ENCODE measurements around the gene DGCR8. TPM values are rescaled to one million over a fixed set of nuclear protein-coding genes. Genes with fewer than 3 reads are reported as not detected.
"Not testable (repeated sequence)": the region's sequence is repeated elsewhere in the genome, so short reads cannot be mapped to it uniquely, and the experiment has no call there.

The DGCR8 gene
- total RNA-seq, 1 donor from 2014 or later, result 18.0 TPM

DNA sequence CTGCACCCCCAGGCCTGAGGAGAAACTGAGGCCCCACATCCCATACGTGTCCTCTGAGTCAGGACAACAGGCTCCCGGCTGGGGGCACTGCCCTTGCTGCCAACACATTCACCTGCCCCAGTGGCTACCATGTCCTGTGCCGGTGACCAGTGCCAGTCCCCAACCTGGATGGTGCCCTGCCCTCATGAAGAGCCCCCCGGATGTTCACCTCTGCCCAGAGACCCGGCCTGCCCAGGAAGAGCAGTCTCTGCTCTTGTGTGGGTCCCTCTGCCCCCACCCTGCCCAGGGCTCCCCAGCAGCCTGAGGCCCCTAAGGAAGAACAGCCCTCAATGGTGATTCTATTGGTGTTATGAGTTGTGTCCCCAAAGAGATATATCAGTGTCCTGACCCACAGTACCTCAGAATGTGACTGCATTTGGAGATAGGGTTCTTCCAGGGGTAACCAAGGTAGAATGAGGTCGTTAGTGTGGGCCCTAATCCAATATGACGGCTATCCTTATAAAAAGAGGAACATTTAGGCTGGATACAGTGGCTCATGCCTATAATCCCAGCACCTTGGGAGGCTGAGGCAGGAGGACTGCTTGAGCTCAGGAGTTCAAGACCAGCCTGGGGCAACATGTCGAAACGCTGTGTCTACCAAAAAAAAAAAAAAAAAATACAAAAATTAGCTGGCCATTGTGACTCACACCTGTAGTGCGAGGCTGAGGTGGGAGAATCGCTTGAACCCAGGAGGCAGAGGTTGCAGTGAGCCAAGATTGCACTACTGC is 13.2 kb upstream of the DGCR8 start:
- intact Hi-C loops (cut with DNase I), result no loop called here
- Histone ChIP-seq H3K4me3 (no peak overlapping the region), H3K36me3 (peaks cover 29 to 33% of the 10 kb centered on the region in 2 donors), H3K27me3 (no peaks in the 10 kb centered on the region), H3K27ac (no peak overlapping the region), H3K4me1 (no peaks in the 10 kb centered on the region), H3K9me3 (no peaks in the 10 kb centered on the region)
- DNase-seq (ENCODE audit: low spot score in 2 of 2), result no peak
- TF ChIP-seq CTCF (IDR thresholded peaks at IDR 0.05), result no peak

GRCh38 chr22:20067384-20067682 is 12.7 kb upstream of the DGCR8 start:
- H3K4me1 ChIP-seq; DNase-seq (ENCODE audit: low spot score in 2 of 2); H3K27me3 ChIP-seq; H3K27ac ChIP-seq; intact Hi-C loops (cut with DNase I); H3K4me3 ChIP-seq; H3K9me3 ChIP-seq: not testable (repeated sequence)
- peaks cover 24 to 27% of the 10 kb centered on the region in 2 donors for H3K36me3 ChIP-seq

DNA sequence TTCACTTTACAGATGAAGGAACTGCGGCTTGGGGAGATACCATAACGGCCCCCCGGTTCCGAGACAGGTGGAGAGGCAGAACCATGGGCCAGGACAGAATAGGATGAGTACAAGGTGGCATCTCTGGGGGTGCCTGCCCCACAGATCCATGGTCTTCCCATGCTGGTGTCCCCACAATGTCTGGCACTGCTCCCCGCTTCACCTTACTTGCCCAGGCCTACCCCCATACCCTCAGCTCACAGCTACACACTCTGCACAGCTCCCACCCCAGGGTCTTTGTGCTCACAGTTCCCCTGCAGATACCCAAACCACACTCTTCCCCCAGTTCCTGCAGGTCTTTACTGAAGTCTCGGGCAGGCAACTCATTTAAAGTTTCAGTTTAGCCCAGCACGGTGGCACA is 11.4 kb upstream of the DGCR8 start:
- intact Hi-C loops (cut with DNase I), result no loop called here
- peaks cover 11 to 14% of the 10 kb centered on the region in 2 donors for H3K36me3 ChIP-seq
- no peak overlapping the region for H3K4me3 ChIP-seq
- no peaks in the 10 kb centered on the region for H3K9me3 ChIP-seq
- TF ChIP-seq CTCF (IDR thresholded peaks at IDR 0.05), result no peak
- no peaks in the 10 kb centered on the region for H3K27me3 ChIP-seq
- no peak overlapping the region for H3K27ac ChIP-seq
- no peak for DNase-seq (ENCODE audit: low spot score in 2 of 2)
- no peaks in the 10 kb centered on the region for H3K4me1 ChIP-seq

GRCh38 chr22:20069331-20070042 is 10.6 kb upstream of the DGCR8 start:
- no peak overlapping the region for H3K27ac ChIP-seq
- H3K9me3 ChIP-seq, result no peaks in the 10 kb centered on the region
- intact Hi-C loops (cut with DNase I), result no loop called here
- H3K4me3 ChIP-seq, result no peak overlapping the region
- peaks cover 3 to 6% of the 10 kb centered on the region in 2 donors for H3K36me3 ChIP-seq
- no peak for TF ChIP-seq CTCF (IDR thresholded peaks at IDR 0.05)
- no peaks in the 10 kb centered on the region for H3K4me1 ChIP-seq
- no peaks in the 10 kb centered on the region for H3K27me3 ChIP-seq
- DNase-seq (ENCODE audit: low spot score in 2 of 2), result no peak

- Histone ChIP-seq H3K36me3 (no peaks in the 10 kb centered on the region), H3K4me3 (no peak overlapping the region), H3K27me3 (no peaks in the 10 kb centered on the region), H3K9me3 (no peaks in the 10 kb centered on the region), H3K4me1 (no peaks in the 10 kb centered on the region), H3K27ac (no peak overlapping the region)
- no peak for TF ChIP-seq CTCF (IDR thresholded peaks at IDR 0.05)
- intact Hi-C loops (cut with DNase I), result no loop called here
- no peak for DNase-seq (ENCODE audit: low spot score in 2 of 2)
These were observed 8.5 kb upstream of the DGCR8 start for GRCh38 chr22:20071524-20071972.

DNA sequence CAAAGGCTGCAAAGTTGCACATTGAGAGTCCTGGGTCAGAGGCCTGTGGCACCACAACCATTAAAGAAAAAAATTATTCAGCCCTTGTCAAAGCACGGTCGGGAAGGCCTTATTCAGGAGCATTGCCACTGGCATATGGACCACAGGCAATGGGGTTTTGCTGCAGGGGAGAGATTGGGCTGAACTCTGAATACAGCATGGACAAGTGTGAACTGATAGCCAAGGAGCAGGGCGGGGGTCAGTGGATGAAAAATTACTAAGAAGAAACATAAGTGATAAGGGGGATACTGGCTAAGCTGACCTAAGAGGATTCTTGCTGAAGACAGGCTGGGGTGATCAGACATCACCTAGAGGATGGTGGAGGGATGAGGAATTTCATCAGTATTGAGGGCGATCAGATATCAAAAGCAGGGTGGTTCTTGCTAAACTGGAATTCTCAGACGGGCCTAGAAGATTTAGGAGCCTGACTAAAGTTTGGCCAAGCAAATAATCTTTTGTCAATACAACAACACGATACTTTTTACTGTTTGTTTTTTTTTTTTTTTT is 3.3 kb upstream of the DGCR8 start:
- no peak for DNase-seq (ENCODE audit: low spot score in 2 of 2)
- H3K9me3 ChIP-seq, result no peaks in the 10 kb centered on the region
- no peak for TF ChIP-seq CTCF (IDR thresholded peaks at IDR 0.05)
- H3K27ac ChIP-seq, result no peak overlapping the region
- H3K4me1 ChIP-seq, result peaks cover 8 to 11% of the 10 kb centered on the region in 2 donors
- intact Hi-C loops (cut with DNase I), result no loop called here
- H3K36me3 ChIP-seq, result no peaks in the 10 kb centered on the region
- no peak overlapping the region for H3K4me3 ChIP-seq
- no peaks in the 10 kb centered on the region for H3K27me3 ChIP-seq
